SHP77 treated with DMSO at 0.1 percent for 48 hours (cell line): Measurements from ENCODE around the gene SLC2A9.
"Not testable (repeated sequence)": the region's sequence is repeated elsewhere in the genome, so short reads cannot be mapped to it uniquely, and the experiment has no call there.

Experiments
- DNase-seq: peaks from one replicate; lab custom pipeline; 2025; lab: John Stamatoyannopoulos, UW

The SLC2A9 gene

GRCh38 chr4:9996319-9997110 lies 24.8 kb downstream of the SLC2A9 start:
- DNase-seq: no peak

DNA sequence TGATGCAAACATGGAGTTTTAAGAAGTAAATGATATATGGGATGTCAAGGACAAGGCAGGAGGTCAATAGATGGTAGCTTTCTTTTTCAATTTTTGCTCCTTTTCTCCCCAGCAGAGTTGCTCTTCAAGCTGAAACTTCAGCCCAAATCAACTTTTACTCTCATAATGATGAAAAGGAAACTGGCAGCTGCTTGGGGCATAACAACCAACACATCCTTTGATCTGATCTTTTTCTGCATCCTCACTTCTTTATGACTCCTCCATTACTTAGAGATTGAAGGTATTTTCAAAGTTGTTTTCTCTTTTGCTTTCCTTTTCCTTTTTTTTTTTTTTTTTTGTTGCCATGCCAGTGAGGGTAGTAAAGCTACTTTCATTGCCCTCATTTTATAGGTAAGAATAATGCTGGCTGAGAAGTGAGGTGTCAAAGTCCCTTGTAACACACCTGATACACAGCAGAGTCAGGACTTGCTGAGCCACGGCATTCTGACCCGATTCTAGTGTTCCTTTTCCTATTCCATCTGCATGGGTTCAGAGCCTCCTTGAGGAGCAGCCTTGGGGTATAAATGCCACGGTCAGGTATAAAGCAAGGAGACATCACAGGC lies 26.9 kb downstream of the SLC2A9 start:
- no peak for DNase-seq

DNA sequence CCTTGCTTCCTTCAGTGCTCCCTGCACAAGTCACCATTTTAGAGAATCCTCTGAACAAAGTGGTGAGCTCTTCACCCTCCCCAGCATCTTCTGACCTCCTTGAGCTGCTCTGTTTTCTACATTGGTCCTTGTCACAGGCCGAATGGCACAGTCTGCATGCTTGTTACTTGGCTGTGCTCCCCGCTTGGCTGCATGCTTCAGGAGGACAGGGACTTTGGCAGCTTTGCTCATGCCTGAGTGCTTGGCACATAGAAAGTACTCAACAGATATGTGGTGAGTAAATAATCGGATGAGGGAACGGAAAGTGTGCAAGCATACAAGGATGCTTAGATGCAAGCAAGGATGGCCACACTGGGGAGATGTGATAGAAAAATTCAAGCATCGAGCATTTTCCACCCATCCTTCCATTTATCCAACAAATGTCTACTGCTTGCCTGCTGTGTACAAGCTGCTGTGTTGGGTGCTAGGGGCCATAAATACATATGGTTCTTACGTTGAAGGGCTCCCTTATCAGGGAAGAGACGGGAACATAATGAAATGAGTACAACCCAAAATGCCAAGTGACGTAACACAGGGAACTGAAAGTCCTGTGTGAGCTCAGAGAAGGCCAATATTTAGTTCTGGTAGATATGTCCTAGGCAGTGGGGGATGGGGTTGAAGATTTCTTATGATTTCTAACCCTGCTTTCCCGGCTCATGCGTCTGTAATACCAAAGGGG lies 31.2 kb downstream of the SLC2A9 start:
- no peak for DNase-seq

DNA sequence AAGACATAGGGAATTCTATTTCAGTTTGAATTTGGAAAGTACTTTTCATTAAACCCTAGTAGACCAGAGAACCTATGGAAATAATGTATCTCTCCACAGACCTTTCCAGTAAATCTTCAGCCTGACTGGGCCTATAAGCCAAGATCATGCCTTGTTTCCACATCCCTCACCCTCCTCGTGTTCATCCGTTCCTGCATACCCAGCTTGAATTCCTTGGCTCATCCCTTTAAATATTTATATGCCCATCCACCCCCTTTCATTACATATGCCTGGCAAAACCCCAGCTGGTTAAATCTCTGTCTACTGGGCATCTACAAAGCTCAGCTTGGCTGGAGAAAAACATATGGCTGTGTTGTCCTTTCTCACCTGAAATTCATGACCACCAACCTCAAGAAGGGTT lies 32.4 kb downstream of the SLC2A9 start:
- no peak for DNase-seq

DNA sequence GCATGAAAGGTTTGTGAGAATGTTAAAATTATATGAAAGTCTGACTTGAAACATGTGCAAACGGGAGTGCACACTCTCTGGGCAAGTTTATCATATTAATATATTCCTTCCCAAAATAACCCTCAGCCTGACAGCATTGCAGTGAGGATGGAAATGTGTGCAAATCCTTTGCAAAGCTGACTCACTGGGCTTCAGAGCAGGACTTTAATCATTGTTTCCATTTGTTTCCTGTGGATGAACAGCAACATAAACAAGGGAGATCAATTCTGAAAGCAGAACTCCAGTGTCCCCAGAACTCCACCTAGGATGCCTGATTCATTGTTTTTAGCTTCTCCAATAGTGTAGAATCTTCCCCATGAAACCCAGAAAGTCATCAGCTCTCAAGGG lies 32.9 kb downstream of the SLC2A9 start:
- DNase-seq: no peak

DNA sequence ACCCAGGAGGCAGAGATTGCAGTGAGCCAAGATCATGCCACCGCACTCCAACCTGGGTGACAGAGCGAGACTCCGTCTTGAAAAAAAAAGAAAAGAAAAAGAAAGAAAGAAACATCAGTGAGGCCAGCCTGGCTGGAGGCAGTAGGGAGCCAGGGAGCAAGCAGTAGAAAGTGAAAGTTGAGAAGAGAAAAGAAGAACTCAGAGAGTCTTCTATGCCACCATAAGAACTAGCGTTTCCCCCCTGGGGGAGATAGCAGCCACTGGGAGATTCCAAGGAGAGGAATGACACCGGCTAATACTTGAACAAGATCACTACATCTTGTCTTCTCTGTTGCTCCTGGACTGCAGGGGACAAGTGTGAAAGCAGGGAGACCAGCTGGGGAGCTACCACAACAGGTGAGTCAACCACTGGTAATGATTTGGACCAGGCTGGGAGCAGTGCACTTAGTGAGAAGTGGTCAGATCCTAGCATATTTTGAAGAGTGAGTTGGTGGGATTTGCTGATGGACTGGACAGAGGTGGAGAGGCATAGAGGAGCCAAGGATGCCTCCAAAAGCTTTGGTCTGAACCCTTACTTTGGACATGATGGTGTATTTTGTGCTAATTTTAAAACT lies 33.4 kb downstream of the SLC2A9 start:
- DNase-seq: no peak

GRCh38 chr4:9984621-9985020 lies 36.7 kb downstream of the SLC2A9 start:
- no peak for DNase-seq

- DNase-seq: no peak
Measured at GRCh38 chr4:9983211-9983610, 38.1 kb downstream of the SLC2A9 start.

DNA sequence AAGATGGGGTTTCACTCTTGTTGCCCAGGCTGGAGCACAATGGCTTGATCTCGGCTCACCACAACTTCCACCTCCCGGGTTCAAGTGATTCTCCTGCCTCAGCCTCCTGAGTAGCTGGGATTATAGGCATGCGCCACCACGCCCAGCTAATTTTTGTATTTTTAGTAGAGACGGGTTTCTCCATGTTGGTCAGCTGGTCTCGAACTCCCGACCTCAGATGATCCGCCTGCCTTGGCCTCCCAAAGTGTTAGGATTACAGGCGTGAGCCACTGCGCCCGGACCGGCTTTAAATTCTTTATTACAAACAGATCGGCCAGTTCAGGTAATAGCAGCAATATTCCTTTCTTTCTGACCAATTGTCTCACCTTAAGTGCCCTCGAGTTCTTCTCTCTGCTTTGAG lies 39.4 kb downstream of the SLC2A9 start:
- not testable (repeated sequence) for DNase-seq

DNA sequence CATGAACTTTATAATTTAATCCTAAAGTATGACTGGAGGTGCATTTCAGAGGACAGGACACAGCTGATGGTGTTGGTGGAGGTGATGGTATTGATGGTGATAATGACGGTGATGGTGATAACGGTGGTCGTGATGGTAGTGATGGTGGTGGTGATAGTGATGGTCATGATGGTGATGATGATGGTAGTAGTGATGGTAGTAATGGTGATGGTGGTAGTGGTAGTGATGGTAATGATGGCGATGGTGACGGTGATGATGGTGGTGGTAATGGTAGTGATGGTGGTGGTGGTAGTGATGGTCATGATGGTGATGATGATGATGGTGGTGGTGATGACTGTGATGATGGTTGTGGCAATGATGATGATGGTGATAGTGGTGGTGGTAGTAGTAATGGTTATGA lies 40.4 kb downstream of the SLC2A9 start:
- no peak for DNase-seq

DNA sequence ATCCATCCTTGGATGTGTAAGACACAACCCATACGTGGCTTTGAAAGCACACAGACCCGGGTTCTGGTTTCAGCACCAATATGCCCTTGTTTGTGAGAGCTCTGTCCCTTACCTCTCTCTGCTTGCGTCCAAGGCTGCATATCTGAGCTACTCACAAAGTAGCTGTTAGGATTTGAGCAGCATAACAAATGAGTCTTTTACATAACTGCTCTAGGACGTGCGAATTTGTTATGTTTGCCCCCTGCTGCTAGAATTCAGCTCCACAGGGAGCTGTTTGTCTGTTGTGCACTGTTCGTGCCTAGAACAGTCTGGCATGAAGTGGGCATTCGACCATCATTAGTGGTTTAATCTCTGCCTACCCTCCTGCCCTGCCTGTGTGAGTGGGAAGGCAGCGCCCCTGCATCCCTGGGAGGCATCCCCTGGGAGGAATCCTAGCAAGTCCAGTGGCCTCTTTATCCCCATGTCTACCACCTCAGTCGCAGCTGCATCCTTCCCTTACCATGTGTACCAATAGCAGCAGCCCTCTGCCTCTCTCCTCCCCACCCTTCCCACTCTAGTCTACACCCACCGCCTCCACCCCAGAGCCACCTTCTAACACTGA lies 42.1 kb downstream of the SLC2A9 start:
- no peak for DNase-seq

- no peak for DNase-seq
Measured at GRCh38 chr4:9977518-9978031, 43.7 kb downstream of the SLC2A9 start.

GRCh38 chr4:9976781-9977180 lies 44.5 kb downstream of the SLC2A9 start:
- no peak for DNase-seq

GRCh38 chr4:9976293-9976692 lies 45.0 kb downstream of the SLC2A9 start:
- DNase-seq: no peak

- peak; percentile 12 for DNase-seq
Measured at GRCh38 chr4:9971711-9972110, 49.6 kb downstream of the SLC2A9 start.

DNA sequence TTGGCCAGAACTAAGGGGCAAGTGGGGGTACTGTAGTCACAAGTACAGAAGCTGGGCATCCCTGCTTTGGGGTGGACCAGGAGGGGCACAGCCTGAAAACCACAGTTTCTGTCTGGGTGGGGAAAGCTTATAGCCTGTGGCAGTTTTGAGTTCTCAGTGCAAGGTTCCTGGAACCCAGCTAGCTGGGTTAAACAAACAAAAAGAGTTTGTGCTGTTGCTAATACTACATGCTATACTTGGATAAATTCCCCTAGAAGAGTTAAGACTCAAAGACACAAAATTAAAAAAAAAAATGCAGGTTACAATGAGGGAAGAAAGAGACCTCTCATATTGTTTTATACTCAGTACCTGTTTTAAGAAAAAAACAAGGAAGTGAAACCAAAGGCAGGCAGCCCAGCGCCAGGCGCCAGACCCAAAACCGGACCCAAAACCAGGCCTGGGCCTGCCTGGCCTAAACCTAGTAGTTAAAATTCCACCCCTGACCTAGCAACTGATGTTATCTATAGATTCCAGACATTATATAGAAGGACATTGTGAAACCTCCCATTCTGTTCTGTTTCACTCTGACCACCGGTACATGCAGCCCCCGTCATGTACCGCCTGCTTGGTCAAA lies 50.8 kb downstream of the SLC2A9 start:
- DNase-seq: no peak

DNA sequence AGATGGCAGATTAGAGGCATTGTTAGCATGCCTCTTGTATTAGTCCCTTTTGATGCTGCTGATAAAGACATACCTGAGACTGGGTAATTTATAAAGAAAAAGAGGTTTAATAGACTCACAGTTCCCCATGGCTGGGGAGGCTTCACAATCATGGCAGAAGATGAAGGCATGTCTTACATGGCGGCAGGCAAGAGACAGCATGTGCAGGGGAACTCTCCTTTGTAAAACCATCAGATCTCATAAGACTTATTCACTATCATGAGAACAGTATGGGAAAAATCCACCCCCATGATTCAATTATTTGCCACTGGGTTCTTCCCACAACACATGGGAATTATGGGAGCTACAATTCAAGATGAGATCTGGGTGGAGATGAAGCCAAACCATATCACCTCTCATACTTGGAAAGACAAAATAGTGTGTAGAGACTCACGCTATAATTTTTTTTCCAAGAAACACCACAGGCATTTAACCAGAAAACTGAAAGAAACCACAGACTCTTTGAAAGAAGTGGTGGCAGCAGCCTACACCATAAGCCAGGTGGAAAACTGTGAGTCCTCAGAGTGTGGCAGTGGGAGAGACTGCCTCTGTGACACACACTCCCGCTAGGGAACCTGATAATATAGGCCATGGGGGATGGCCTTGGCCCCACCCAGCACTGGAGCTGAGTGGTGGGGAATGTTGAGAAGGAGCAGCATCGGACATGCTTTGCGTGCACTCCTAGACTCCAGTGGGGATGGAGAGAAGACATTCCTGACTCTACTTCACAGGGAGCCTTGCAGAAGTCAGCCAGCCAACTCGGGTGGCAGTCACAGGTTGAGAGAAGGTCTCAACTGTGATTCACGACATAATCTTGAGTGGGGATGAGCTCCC lies 51.5 kb downstream of the SLC2A9 start:
- no peak for DNase-seq

- no peak for DNase-seq
Measured at GRCh38 chr4:9968472-9968871, 52.8 kb downstream of the SLC2A9 start.

- DNase-seq: no peak
Measured at GRCh38 chr4:9964879-9965278, 56.4 kb downstream of the SLC2A9 start.

DNA sequence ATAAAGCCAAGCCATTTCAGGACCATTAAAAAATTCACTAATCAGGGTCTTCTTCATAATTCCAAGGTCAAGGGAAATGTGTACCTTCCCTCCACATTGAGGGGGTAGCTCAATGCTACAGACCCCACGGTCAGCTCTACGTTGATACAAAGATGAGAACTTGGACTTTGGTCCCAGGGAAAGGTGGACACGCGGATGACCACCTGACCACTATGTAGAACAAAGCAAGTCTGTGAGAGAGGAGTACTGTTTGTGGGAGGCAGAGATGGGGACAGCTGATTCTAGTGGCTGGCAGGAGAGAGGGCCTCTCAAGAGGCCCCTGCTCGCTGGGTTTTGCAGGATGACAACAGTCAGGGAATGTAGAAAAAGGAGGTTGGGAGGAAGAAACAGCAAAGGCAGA lies 58.0 kb downstream of the SLC2A9 start:
- DNase-seq: no peak
